K562 (cell line): ENCODE results near the gene SPDYA. TPM values are rescaled to one million over a fixed set of nuclear protein-coding genes. Genes with fewer than 3 reads are reported as not detected.

Experiments
- ATAC-seq: fragments of 200-7000 bp; cut with Tn5 transposase; 3 replicates; pipeline ENCODE4 v1.9.1; 2020; ENCODE audit warnings: moderate library complexity
- BruUV-seq: library from RNA; stranded (reverse); fragments of 400-500 nt; replicated peaks from 2 replicates; lab custom pipeline; 2021; lab: Mats Ljungman, UMichigan
- CTCF ChIA-PET: fragments of 300-600 bp; formaldehyde crosslinking; extraction: SDS; loops from one replicate; lab custom pipeline; 2021; ENCODE audit warnings: low intra/inter-chr PET ratio; lab: Yijun Ruan, JAX
- POLR2A ChIA-PET: fragments of 300-600, 350-650 bp; sonication (Branson Sonifier 250); formaldehyde crosslinking; extraction: SDS; loops from one replicate; lab custom pipeline; 2021; ENCODE audit warnings: antibody characterized with exemption, inconsistent platforms; lab: Yijun Ruan, JAX
- DNase-seq, 4 experiments: peaks; one replicate each; pipeline versions ENCODE4 v3.0.0 to v3.0.0-alpha.2; 2011 to 2018; ENCODE audit warnings: low spot score in 3 of 4, mixed read lengths in 3 of 4; ENCODE audit errors: extremely low read depth in 1 of 4
- FAIRE-seq: peaks from 2 replicates; lab custom pipeline; 2011; peaks lifted over from hg19 to GRCh38; lab: Jason Lieb, UNC
- H2AFZ ChIP-seq: 2 replicates; pipeline ENCODE4 v1.6.0; 2011; ENCODE audit warnings: low read depth, low read length, control low read depth, inconsistent platforms
- H3K27ac ChIP-seq: fragments of 200-600 bp; 3 replicates; pipeline ENCODE4 v1.8.0; 2011; ENCODE audit warnings: low read depth, mild to moderate bottlenecking, control low read depth, inconsistent platforms, low read length, moderate library complexity, mixed read lengths; ENCODE audit errors: extremely low read depth
- H3K27me3 ChIP-seq, 2 experiments: fragments of 300-600 bp in 1 of 2; 2 replicates in 1 of 2; 3 replicates in 1 of 2; pipeline versions ENCODE4 v1.6.0 to v1.8.0; 2011; ENCODE audit warnings: inconsistent platforms in 2 of 2, low read length in 2 of 2, mild to moderate bottlenecking in 1 of 2, mixed read lengths in 1 of 2, moderate library complexity in 1 of 2; ENCODE audit not compliant: control insufficient read depth in 2 of 2, insufficient read depth in 2 of 2
- H3K36me3 ChIP-seq: fragments of 300-600 bp; 3 replicates; pipeline ENCODE4 v1.8.0; 2011; ENCODE audit warnings: mild to moderate bottlenecking, low read length, inconsistent platforms; ENCODE audit not compliant: control insufficient read depth, insufficient read depth
- H3K4me1 ChIP-seq, 2 experiments: fragments of 200-600 bp in 1 of 2; replicated peaks in 1 of 2; 2 replicates in 1 of 2; 3 replicates in 1 of 2; pipeline versions ENCODE4 v1.5.1 to v1.8.0; 2011; ENCODE audit warnings: inconsistent platforms in 2 of 2, low read length in 2 of 2, mild to moderate bottlenecking in 1 of 2, mixed read lengths in 1 of 2, moderate library complexity in 1 of 2; ENCODE audit not compliant: control insufficient read depth in 2 of 2, insufficient read depth in 2 of 2
- H3K4me2 ChIP-seq: 2 replicates; pipeline ENCODE4 v1.6.1; 2011; ENCODE audit warnings: low read length, control low read depth, inconsistent platforms, mixed read lengths; ENCODE audit not compliant: insufficient read depth
- H3K4me3 ChIP-seq: fragments of 200-600 bp; sonication (generic), shearing (Covaris generic); 2 replicates; pipeline ENCODE4 v1.5.1; 2016; ENCODE audit warnings: control low read depth, inconsistent platforms
- H3K79me2 ChIP-seq: fragments of 200-600 bp; 3 replicates; pipeline ENCODE4 v1.8.0; 2011; ENCODE audit warnings: low read length, inconsistent platforms; ENCODE audit not compliant: control insufficient read depth, insufficient read depth
- H3K9ac ChIP-seq, 2 experiments: 2 replicates each; pipeline versions ENCODE4 v1.6.0 to v1.6.1; 2011; ENCODE audit warnings: low read depth in 2 of 2, low read length in 2 of 2, control low read depth in 1 of 2, inconsistent platforms in 1 of 2, mild to moderate bottlenecking in 1 of 2, mixed read lengths in 1 of 2; ENCODE audit not compliant: insufficient read depth in 1 of 2
- H3K9me1 ChIP-seq: one replicate; pipeline ENCODE4 v1.6.0; 2011; ENCODE audit warnings: inconsistent platforms, mild to moderate bottlenecking, low read length, moderate library complexity; ENCODE audit not compliant: control insufficient read depth, insufficient read depth
- H3K9me3 ChIP-seq: replicated peaks from 2 replicates; pipeline ENCODE4 v1.5.1; 2011; ENCODE audit warnings: low read depth, low read length, inconsistent platforms; ENCODE audit not compliant: control insufficient read depth, insufficient read depth
- H4K20me1 ChIP-seq: replicated peaks from 2 replicates; pipeline ENCODE4 v1.6.1; 2011; ENCODE audit warnings: low read length, inconsistent platforms, mixed read lengths; ENCODE audit not compliant: control insufficient read depth, insufficient read depth
- DNMT1 ChIP-seq: fragments of 450-650 bp; IDR thresholded peaks from 2 replicates; pipeline ENCODE4 v1.6.1; 2016; ENCODE audit warnings: antibody characterized with exemption, mild to moderate bottlenecking
- ELF4 ChIP-seq: fragments of 450-650 bp; formaldehyde crosslinking; IDR thresholded peaks from 2 replicates; pipeline ENCODE4 v1.4.0; 2022; ENCODE audit warnings: missing genetic modification characterization
- HCFC1 ChIP-seq: IDR thresholded peaks from 2 replicates; pipeline ENCODE4 v1.6.1; 2012; ENCODE audit warnings: low read depth, low read length, improper control_type of control experiment
- HDAC3 ChIP-seq: fragments of 450-650 bp; IDR thresholded peaks from 2 replicates; pipeline ENCODE4 v1.6.1; 2018; ENCODE audit warnings: borderline replicate concordance, mild to moderate bottlenecking, moderate library complexity; ENCODE audit not compliant: partially characterized antibody
- MBD2 ChIP-seq: sonication (generic); IDR thresholded peaks from 2 replicates; pipeline ENCODE4 v1.6.1; 2016; ENCODE audit warnings: low read depth, borderline replicate concordance
- MYBL2 ChIP-seq, 2 experiments: fragments of 450-650 bp in 1 of 2; sonication (generic) in 1 of 2; formaldehyde crosslinking in 1 of 2; IDR thresholded peaks; 2 replicates each; pipeline versions ENCODE4 v1.6.1 to v1.8.1; 2017 to 2022; ENCODE audit warnings: borderline replicate concordance in 1 of 2, inconsistent platforms in 1 of 2, low read depth in 1 of 2, mild to moderate bottlenecking in 1 of 2, missing genetic modification reagents in 1 of 2, moderate library complexity in 1 of 2
- POLR2A ChIP-seq: fragments of 450-650 bp; conservative IDR thresholded peaks from 2 replicates; pipeline ENCODE4 v1.6.1; 2016
- THRB ChIP-seq: fragments of 450-650 bp; formaldehyde crosslinking; conservative IDR thresholded peaks from 2 replicates; pipeline ENCODE4 v1.4.0; 2022; ENCODE audit warnings: mild to moderate bottlenecking, missing genetic modification characterization
- ZBTB49 ChIP-seq: sonication (generic); formaldehyde crosslinking; IDR thresholded peaks from 2 replicates; pipeline ENCODE4 v1.8.0; 2022; ENCODE audit warnings: missing genetic modification reagents, mild to moderate bottlenecking, borderline replicate concordance
- ZFP30 ChIP-seq: fragments of 250-450 bp; sonication (Bioruptor Pico); IDR thresholded peaks from 2 replicates; pipeline ENCODE4 v1.8.0; 2022; ENCODE audit warnings: moderate library complexity, mild to moderate bottlenecking, inconsistent platforms, borderline replicate concordance
- ZNF143 ChIP-seq: sonication (generic); formaldehyde crosslinking; IDR thresholded peaks from 2 replicates; pipeline ENCODE4 v1.9.0; 2022; ENCODE audit warnings: mild to moderate bottlenecking, missing genetic modification reagents
- ZNF316 ChIP-seq: fragments of 450-650 bp; IDR thresholded peaks from 2 replicates; pipeline ENCODE4 v1.6.1; 2016
- ZNF699 ChIP-seq: fragments of 250-450 bp; sonication (Bioruptor Pico); IDR thresholded peaks from 2 replicates; pipeline ENCODE4 v1.8.0; 2021; ENCODE audit warnings: mild to moderate bottlenecking, moderate library complexity; ENCODE audit not compliant: insufficient replicate concordance
- WGBS: fragments of 100-300 bp; shearing (Covaris generic); methylation state at CpG from one replicate; pipeline ENCODE4 v1.1.6; 2016; ENCODE audit warnings: low coverage, mixed read lengths; ENCODE audit not compliant: insufficient coverage; ENCODE audit errors: missing lambda C conversion rate; 5-methylcytosine and 5-hydroxymethylcytosine counted together
- in situ Hi-C: fragments of 300-500 bp; cut with MboI; formaldehyde crosslinking; loops from 4 replicates; pipeline ENCODE4 v1.15.0; 2018; ENCODE audit warnings: inconsistent platforms, mixed read lengths
- intact Hi-C: fragments of 100-400 bp; cut with micrococcal nuclease; formaldehyde crosslinking; loops from 2 replicates; pipeline ENCODE4 v1.14.2; 2022
- polyA plus RNA-seq, 8 experiments: library from polyadenylated mRNA; depleted of rRNA in 4 of 8; stranded (reverse) in 5 of 8; unstranded in 3 of 8; fragments of >200 nt; fragmentation: Nextera tagmentation in 2 of 8; fragmentation: Illumina TruSeq in 1 of 8; extraction: Ambion mirVana in 2 of 8; extraction: Trizol in 1 of 8; gene quantifications; 2 replicates each; pipeline versions ENCODE4 v1.2.1 to v1.2.3, GENCODE V29; 2011 to 2014; ENCODE audit warnings: inconsistent platforms in 1 of 8, missing spikeins in 1 of 8
- total RNA-seq, 7 experiments: library from RNA; depleted of rRNA in 6 of 7; stranded (reverse); fragments of >200 nt in 6 of 7; fragmentation: Illumina TruSeq in 2 of 7; extraction: Trizol in 2 of 7; gene quantifications; 2 replicates each; pipeline versions ENCODE4 v1.2.1 to v1.2.3, GENCODE V29; 2011 to 2021; ENCODE audit warnings: low replicate concordance in 1 of 7

SPDYA gene
- total and polyA plus RNA-seq, 9 of the 15 experiments (the other 6 are each of a cell fraction or from before 2014, with no cell fraction given): 0.05 to 1.6 (median 0.30) TPM; not detected in 1

GRCh38 chr2:28855977-28856376, 45.3 kb downstream of the SPDYA start:
- Histone ChIP-seq H3K9me1 (no peaks in the 10 kb centered on the region), H3K4me2 (no peak overlapping the region), H3K36me3 (peaks cover 27% of the 10 kb centered on the region; the same call in 1 of the 3 replicates), H2AFZ (no peak overlapping the region), H3K4me1 (no peaks in the 10 kb centered on the region), H3K9me3 (no peaks in the 10 kb centered on the region), H4K20me1 (no peaks in the 10 kb centered on the region), H3K4me3 (no peak overlapping the region), H3K79me2 (no peaks in the 10 kb centered on the region), H3K27me3 (no peaks in the 10 kb centered on the region), H3K9ac (no peak overlapping the region), H3K27ac (no peak overlapping the region)
- TF ChIP-seq ZNF316 (peak; percentile 26; the same call in 1 of the 2 replicates), THRB (CRISPR knock-in tag) (no peak)
- FAIRE-seq (no peak), ATAC-seq (no peak), DNase-seq (no peak)
- POLR2A ChIA-PET: interaction anchor here (1.6 kb wide), 1 partner anchor 16 kb away, joined by 3 read pairs; no protein-coding TSS in a partner anchor
- no TSS peak for BruUV-seq
- in situ Hi-C loops: no loop called here
- CTCF ChIA-PET: no interaction called here
- intact Hi-C loops: no loop called here

- in situ Hi-C loops: no loop called here
- H3K27me3 ChIP-seq: no peaks in the 10 kb centered on the region
- FAIRE-seq (peak; percentile 69), ATAC-seq (no peak), DNase-seq (peak in 1 of 4 experiments; percentile 30)
- peak overlapping the region; percentile 88 to 90 for H3K9ac ChIP-seq
- no peak overlapping the region for H2AFZ ChIP-seq
- peak overlapping the region; percentile 98 for H3K4me2 ChIP-seq
- no TSS peak for BruUV-seq
- peaks cover 54% of the 10 kb centered on the region for H3K79me2 ChIP-seq
- CTCF ChIA-PET: no interaction called here
- H3K27ac ChIP-seq: no peak overlapping the region; the same call in 2 of the 3 replicates
- H3K4me3 ChIP-seq: peak overlapping the region; percentile 94
- no peaks in the 10 kb centered on the region for H3K9me3 ChIP-seq
- POLR2A ChIA-PET: interaction anchor here (0.5 to 1.6 kb wide), 3 partner anchors 9 to 106 kb away, joined by 3 to 11 read pairs (median 4); no protein-coding TSS in a partner anchor
- H3K9me1 ChIP-seq: no peaks in the 10 kb centered on the region
- H4K20me1 ChIP-seq: no peaks in the 10 kb centered on the region
- intact Hi-C loops: no loop called here
- H3K36me3 ChIP-seq: peaks cover 28% of the 10 kb centered on the region
- H3K4me1 ChIP-seq: peaks cover 4 to 12% of the 10 kb centered on the region in 2 experiments; a peak in 4 of 5 replicates
- WGBS: 3% methylated on average over 12 of the region's 12 CpGs
- TF ChIP-seq MBD2 (no peak), DNMT1 (no peak), HCFC1 (no peak), ZNF143 (CRISPR knock-in tag) (no peak), ELF4 (CRISPR knock-in tag) (no peak), MYBL2 (IDR thresholded peaks at IDR 0.05; ENCODE audit: low read depth) (no peak), MYBL2 (CRISPR knock-in tag; IDR thresholded peaks at IDR 0.05; ENCODE audit: borderline replicate concordance) (no peak), ZFP30 (CRISPR knock-in tag) (no peak), ZNF699 (CRISPR knock-in tag) (no peak), POLR2A (no peak), HDAC3 (no peak), ZBTB49 (CRISPR knock-in tag) (no peak)
Measured at GRCh38 chr2:28868611-28869010, 58.0 kb downstream of the SPDYA start.
